ENCODE measurements around the gene GPR87.

DNA sequence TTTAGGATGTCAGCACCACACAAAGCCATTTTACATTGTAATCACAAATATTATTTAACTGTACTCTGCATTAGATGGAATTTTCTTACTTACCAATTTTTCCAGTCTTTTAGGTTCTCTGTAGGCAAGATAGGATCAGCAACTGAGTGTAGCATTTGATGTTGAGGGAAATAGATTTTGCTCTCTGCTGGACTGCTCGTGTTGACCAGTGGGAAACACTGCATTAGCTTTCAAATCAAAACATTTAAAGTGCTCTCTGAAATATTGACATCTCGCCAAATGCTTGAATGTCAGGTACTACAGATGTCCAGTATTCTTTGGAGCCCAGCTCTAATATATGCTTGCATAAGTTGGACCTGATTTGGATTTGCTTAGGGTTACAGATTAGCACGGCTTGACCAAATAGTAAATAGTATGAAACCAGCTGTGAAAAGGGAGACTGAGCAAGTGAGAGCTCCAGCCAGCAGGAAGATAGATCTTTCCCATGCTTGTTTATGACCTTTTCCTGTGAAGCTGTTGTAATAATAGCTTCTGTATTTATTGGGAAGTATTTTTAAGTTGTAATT, 67.8 kb downstream of the GPR87 start:
- TF ChIP-seq BACH2 (CRISPR knock-in tag; IDR thresholded peaks at IDR 0.05; ENCODE audit: borderline replicate concordance) (no peak), TOX (CRISPR knock-in tag; IDR thresholded peaks at IDR 0.05; ENCODE audit: borderline replicate concordance) (no peak), ZFP3 (CRISPR knock-in tag; IDR thresholded peaks at IDR 0.05) (no peak)
